NCI-H748 treated with DMSO at 0.1 percent for 48 hours (cell line): Measurements from ENCODE around the gene AKAP8L.

ENCODE experiments used
- DNase-seq: peaks from one replicate; lab custom pipeline; 2025; lab: John Stamatoyannopoulos, UW

AKAP8L gene

DNA sequence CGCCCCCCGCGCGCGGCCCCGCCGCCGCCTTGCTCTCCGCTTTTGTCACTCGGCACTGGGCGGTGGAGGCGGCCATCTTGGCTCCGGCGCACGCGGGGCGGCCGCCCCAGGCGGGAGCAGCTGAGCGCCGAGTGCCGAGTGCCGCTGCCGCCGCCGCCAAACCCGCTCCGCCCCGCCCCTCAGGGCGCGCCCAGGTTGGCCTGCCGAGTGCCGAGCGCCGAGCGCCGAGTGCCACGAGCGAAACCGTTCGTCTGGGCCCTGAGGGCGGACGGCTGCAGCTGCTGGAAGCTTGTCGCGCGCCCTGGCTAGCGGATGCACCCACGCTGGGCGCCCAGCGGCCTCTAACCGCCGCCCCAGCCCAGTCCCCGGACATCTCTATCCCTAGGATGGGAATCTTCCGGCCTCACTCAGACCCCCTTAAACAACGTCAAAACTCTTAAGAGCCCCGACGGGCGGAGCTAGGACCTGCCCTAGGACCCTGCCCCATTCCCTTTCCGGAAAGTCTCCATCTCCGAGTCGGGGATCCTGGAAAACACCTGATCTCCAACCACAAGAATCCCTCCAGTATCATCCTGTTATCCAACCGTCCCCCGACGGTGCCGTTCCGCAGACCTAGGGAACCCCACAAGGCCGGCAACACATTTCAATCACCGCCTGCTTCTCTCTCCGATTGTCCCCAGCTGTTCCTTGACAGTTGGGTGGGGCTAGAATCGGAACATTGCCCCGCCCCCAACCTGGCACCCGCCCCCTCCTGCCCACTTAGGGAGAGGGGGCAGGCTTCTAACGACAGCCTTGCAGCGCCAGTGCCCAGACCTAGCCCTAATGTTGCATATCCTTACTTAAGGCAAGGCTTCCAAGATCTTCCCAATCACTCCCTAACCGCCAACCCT, 14.1 kb upstream of the AKAP8L start:
- peak; percentile 44 for DNase-seq

DNA sequence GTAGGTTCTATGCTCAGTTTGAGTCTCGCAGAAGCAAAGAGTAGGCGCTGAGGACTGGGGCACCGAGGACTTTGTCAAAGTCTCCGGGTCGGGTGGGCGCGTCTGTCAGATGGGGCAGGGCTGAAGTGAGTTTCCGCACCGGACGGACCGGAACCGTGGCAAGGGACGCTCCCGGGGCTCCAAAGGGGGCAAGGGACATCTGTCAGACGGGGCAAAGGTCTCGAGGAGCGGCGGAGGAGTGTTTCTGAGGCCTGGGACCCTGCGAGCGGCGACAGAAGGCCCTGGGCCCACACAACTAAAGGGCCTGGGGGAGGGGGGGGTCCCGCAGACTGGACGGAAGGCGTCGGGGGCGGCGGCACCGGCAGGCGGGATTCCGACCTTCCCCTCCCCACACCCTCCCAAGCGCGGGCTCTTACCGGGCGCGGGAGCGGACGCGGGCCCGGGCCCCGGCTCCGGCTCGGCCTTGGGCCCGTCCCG, 13.3 kb upstream of the AKAP8L start:
- DNase-seq, result no peak

DNA sequence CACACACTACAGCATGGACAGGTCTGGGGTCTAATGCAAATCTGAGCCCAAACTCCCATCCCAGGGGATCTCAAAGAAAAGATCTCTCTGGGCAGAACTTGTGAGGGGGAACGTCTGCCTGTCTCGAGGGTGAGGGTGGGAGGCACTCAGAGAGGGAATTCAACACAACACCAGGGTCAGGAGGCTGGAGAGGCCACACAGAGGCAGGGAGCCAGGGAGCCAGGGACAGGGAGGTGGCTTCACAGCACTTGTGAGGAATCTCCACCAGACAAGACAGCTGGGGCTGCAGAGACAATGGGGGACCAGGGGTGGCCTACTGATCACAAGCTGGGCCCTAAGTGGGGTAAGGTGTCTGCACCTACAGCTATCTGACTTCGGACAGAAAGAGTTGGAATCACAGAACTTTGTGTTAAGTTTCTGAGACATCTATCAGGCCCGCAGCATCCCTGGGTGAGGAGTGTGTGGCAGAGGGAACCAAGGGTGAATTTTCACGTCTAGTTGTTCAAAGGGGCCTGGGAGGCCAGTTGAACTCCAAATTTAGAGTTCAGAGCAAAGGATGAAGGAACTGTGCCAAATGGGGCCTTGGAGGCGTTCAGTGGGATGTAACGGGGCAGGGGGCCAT, 12.7 kb upstream of the AKAP8L start:
- no peak for DNase-seq

DNA sequence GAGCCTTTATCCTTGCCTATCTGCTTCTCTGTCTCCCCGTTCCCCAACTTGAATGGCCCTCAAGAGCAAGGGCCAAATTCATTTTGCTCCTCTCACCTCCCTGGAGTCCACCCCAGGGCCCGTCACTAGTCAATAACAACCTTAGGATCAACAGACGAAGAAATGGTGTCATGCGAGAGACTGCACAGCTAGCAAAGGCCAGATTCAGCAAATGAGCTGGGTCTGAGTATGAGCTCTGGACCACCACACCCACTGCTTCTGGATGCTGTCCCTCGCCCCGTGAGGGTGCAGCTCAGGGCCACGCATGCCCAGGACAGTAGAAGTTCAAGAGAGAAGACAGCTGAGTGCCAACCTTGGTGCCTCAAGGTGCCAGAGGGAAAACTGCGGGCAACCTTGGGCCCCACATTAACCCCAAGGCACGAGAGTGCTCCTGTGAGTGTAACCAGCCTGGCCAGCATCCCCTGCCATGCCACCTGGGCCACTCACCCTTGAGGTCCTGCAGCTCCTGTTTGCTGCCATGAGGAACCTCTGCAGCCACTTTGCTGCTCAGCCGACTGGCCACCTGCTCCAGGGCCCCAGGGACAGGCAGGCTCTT, 11.8 kb upstream of the AKAP8L start:
- no peak for DNase-seq

DNA sequence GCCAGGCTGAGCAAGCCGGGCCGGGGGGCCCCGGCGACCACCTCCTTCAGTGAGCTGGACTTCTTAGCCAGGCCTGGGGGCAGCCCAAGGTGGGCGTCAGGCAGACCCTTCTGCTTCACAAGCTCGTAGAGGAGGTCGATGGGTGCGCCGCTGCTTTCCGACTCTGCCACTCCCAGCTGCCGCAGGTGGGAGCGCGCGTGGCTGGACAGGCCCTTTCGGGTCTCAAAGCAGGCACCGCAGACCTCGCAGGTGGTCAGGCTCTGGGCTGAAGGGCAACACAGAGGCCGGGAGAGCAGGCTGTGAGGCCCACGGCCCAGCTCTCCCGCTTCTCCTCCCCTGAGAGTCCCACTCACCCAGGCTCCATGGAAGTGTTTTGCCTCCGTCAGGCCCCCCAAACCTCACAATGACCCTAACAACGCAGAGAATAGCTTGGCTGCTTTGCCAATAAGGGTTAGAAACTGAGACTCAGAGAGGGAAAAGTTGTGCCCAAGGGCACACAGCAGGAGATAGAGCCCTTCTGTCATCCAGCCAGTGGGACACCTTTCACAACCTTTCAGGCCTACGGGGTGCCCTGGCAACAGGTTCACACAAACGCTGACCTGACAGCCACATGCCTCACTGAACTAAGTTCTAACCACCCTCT, 11.2 kb upstream of the AKAP8L start:
- DNase-seq, result no peak

DNA sequence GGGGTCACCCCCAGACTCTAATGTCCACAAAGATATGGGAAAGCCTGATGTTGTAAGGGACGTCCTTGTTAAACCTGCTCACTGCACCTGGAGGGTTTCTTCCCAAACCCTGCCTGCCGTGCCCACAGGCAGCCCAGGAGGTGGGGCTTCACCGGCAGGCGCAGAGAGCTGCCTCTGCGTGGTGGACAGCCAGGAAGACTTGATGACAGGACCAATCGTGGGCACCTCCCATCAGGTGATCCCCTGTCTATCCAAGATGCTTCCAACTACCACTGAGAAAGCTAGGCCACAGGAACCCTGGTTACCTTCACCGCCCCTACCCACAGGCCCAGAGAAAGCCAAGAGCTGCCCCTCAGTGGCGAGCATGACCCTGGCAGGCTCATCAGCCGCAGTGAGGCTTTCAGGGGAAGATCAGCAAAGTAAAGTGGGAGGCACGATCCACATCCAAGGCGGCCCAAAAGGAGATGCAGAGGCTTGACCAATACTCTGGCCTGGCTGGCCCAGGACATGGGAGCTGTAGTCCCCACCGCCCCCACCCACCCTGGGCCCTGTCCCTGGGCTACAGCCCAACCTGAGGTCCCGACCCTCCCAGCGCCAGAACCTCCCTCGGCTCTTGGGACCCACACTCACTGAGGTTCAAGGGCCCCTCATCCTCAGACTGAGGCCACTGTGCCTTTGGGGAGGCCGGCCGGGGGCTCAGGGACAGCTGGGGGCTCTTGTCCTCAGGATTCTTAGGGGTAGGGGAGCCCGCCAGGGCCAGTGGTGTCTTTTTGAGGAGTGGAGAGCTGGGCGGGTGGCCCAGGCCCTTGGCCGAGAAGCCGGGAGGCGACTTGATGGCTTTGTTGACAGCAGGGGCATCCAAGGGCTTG, 10.4 kb upstream of the AKAP8L start:
- no peak for DNase-seq

DNA sequence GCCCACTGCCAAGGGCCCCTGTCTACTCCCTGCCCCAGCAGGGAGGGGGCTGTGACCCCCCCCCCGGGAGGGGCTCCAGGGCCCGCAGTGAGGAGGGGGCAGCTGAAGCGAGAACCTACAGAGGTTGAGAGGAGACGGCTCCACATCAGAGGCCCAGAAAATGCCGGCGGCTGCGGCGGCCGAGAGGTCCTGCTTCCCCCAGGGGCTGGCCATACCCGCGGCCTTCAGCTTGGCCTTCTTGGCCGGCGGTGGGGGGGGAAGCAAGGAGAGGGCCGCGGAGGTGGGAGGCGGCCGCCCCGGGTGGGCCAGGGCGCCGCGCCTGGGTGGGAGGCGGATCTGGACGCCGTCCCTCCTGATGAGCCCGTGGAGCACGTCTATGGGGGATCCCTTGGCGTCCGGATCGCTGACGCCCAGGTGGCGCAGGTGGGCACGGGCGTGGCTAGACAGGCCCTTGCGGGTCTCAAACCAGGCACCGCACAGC, 9.2 kb upstream of the AKAP8L start:
- DNase-seq, result no peak

DNA sequence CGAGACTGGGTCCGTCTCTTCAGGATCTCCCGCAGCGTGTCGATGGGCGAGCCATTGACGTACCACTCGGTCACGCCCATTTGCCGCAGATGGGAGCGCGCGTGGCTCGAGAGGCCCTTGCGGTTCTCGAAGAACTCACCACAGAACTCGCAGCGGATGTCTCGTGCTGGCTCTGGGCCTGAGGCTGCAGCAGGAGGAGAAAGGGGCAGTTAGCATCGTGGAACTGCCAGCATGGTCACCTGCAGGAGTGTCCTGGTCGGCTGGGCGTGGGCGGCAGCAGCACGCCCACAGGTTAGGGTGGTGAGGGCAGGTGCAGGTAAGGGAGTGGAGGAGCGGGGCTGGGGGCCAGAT, 8.5 kb upstream of the AKAP8L start:
- no peak for DNase-seq

DNA sequence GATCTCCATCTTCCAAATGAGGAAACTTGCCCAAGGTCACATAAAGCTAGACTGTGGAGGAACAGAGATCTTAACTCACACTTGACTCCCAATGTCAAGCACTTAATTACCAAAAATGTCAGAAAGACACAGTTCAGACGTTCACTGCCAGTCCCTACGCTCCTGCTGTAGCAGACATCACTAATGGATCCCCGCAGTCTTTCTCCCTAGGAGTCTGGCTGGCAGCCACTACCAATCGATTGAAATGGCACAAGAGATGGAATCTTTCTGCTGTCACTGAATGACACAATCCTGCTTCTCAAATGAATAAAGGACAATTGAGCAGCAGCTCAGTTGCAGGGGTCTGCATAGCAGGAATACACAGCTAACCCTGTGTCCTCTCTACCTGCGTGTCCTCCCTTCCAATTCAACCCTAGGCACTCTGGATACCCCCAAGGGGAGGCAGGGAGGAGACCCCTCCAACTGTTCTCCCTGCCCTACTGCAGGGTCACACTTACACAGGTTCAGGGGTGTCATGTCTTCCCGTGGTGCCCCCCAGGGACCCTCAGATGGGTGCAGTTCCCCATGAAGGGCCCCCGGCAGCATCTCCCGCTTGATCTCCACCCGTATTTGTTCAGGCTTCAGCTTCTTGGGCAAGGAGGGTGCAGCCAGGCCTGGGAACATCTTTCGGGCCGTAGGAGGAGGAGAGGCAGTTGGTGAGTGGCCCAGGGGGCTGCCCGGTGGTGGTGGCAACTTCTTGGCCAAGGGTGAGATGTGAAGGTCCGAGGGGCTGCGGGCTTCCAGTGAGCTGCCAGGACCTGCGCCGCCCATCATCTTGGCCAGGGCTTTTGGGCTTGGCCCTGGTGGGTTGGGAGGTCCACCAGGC, 7.9 kb upstream of the AKAP8L start:
- DNase-seq, result no peak

DNA sequence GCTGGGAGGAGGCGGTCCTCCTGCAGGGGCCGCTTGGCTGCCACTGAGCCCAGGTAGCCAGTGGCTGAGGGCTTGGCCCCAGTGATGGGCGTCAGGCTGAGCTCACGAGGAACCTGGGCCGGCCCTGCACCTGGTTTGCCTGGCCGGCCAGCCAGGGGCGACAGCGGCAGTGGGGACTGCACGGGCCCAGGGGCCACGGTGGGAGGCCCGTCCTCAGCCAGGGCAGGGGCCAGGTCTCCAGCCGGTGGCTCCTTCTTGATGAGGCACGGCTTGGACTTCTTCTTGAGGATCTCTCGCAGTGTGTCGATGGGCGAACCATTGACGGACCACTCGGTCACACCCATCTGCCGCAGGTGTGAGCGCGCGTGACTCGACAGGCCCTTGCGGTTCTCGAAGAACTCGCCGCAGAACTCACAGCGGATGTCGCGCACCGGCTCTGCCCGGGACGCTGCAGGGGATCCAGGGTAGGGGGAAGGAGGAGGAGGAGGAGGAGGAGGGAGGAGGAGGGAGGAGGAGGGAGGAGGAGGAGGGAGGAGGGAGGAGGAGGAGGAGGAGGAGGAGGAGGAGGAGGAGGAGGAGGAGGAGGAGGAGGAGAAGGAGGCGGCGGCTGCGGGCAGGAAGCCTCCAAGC, 6.6 kb upstream of the AKAP8L start:
- no peak for DNase-seq

DNA sequence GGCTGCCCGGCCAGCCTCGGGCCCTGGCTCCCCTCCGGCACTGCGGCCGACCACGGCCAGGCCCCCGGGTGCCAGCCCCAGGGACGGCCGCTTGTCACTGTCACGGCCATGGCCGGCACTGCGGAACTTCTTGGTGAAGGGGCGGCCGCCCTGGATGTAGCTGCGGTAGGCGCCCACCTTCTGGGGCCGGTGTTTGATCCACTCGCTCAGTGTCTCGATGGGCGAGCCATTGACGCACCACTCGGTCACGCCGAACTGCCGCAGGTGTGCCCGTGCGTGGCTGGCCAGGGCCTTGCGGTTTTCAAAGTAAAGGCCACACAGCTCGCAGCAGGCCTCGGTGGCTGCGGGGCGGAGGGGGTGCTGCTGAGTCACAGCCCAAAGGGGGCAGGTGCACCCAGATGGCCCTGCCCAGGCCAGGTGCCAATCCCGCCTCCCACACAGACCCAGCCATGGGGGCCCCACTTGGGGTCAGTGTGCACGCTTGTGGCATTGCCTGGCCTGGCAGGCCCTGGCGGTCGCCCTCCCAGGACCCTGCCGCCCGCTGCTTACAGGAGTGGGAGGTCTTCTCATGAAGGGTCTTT, 6.0 kb upstream of the AKAP8L start:
- no peak for DNase-seq

DNA sequence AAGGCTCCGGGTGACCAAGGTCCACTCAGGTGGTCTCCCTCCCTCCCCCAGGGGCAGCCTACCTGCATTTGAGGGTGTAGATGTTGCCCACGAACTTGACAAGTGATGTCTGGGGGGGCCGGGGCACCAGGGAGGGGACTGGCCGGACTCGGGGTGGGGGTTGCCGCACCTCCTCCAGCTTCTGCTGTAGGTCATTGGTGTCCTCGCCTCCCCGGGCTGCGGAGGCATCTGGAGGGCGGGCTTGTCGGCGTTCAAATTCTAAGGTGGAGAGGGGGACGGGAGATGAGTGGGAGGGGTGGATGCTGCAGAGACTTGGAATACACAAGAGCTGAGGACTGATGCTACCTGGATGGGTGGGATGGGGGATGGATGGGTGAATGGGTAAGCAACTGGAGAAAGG, 5.3 kb upstream of the AKAP8L start:
- no peak for DNase-seq

DNA sequence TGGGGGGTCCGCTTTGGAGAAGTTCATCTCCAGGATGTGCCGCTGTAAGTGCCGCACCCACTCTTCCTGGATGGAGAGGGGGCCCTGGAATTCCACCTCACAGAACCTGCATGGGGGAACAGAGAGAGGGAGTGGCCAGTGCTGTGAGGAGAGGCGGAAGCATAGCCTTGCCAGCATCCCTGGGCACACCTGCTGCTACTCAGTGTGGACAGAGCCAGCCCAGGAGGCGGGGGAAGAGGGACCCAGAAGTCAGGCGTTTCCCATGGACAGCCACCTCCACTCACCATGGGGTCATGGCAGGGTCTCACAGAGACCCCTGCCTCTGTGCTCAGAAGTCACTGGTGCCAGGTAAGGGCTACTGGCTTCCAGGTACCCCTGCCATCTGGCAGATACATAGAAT, 4.3 kb upstream of the AKAP8L start:
- no peak for DNase-seq

DNA sequence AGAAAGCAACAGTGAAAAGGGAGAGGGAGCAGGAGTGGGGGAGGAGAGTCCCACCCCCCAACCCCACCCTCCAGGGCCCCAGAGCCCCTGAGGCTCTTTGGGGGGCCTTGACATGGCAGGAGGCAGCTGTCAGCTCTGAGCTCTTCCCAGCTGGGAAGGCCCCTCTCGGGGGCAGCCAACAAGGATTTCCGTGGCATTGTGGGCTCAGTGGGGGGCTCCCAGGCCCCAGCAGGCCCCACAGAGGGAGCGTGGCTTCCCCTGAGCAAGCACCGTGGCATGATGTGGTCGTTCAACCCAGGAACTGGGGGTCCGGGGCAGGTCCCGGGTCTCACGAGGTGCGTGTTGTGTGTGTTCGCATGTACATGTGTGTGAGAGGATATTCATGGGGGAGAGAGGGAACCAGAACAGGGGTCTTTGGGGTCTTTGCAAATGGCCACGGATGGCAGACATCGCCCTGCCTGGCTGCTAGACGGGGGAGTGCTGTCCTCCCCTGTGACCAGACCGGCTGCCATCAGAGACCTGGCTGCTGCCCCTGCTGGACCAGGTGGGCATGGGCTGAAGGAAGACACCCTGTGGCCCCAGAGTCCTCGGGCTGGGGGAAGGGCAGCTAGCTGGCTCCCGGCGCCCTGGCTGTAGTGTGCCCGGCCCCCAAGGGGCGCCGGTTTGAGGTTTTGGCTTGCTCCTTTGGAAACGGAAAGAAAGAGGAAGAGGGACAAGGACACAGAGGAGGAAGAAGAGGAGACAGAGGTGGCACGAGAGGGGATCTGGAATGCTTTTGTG, 3.7 kb upstream of the AKAP8L start:
- DNase-seq, result no peak

DNA sequence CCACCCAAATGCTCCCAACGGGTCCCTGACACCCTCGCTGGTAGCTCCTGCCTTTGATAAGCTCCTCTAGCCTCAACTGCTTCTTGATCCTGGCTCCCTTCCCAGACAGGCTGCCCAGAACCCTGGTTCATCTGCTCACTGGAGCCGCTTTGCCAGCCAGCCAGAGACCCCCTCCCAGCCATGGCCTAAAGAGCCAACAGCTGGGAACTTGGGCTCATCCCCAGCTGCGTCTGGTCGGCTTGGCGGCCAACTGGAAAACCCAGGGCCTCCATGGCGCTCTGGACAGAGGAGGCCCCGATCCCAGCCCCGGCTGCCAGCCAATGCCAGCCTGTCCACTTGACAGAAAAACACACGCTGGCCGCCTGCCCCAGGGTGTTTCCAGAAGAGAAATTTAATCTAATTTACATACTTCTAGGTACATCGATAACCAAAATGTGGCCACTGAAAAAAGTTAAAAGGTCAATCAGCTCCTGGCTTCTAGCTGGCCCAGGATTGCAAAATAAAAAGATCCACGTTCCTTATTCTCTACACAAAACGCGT, 3.0 kb upstream of the AKAP8L start:
- DNase-seq, result no peak

DNA sequence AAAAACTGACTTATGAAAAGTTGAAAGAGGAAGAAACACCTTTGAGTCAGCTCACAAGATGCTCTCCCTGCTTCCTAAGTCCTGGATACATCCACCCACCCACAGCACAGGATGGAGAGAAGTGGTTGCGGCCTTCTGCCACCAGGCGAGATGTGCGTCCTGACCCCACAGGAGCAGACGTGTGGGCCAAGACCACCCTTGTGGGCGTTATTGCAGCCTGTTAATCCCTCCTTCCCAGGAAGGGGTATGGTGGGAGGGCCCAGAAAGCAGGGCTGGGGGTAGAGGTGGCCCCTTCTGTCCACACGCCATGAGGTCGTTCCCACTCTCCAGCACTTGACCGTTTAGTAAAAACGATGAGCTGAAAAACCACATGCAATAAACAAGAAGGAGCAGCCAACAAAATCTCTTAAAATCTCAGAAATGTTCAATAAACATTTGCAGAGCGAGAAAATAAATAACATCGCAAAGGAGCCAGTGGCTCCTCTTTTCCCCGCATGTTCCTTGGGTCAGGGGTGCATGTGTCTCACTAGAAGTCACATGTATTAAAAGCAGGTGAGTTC, 2.4 kb upstream of the AKAP8L start:
- no peak for DNase-seq

DNA sequence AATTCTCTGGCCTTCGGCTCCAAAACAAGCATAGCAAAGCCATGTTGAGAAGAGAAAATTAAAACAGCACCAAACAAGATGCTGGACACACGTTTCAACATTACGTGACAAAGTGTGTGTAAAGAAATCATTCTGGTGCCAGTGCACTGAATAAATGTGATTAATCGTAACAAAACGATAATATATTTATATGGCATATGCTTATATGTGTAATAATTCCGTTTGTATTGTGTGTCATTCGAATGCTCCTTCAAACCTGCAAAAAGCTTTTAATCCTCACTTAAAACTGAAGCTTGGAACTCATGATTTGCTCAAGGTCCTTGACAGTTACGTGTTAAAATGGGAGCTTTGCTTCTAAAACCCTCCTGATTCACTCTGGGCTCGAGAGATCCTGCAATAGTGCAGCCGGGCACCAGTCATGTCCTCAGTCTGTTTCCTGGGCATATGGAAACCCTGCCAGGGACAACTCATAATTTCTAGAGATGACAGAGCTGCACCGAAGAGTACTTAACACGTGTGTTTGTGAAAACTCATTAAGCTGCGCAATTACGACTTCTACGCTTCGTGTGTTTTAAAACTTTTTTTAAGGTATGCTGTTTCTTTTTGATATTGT, 731 bp upstream of the AKAP8L start:
- DNase-seq, result no peak

DNA sequence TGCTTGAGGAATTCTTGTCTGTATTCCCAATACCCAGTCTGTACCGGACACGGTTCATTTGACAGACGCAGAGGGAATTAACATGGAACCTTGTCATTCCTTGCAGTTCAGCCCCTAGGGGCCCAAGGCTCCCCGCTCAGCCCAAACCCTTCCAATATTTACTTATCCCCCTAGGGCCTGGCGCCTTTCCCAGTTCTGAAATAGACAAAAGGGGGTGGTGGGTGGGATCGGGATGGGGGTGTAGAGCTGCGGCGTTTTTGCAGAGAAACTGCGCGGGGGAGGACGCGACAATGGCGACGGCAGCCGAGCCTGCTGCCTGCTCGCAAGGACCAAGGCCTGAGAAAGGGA, 583 bp downstream of the AKAP8L start:
- DNase-seq, result peak; percentile 7
